Activated gamma-delta T cell (primary cell): ENCODE measurements around the gene MAGED2.
"Not testable (repeated sequence)": the region's sequence is repeated elsewhere in the genome, so short reads cannot be mapped to it uniquely, and the experiment has no call there.

ENCODE experiments used
- DNase-seq: peaks from one replicate; lab custom pipeline; 2025; lab: John Stamatoyannopoulos, UW

MAGED2 gene

GRCh38 chrX:54819201-54819600 is 11.7 kb downstream of the MAGED2 start:
- no peak for DNase-seq

- DNase-seq: no peak
Observed at GRCh38 chrX:54820737-54821136, 13.2 kb downstream of the MAGED2 start.

DNA sequence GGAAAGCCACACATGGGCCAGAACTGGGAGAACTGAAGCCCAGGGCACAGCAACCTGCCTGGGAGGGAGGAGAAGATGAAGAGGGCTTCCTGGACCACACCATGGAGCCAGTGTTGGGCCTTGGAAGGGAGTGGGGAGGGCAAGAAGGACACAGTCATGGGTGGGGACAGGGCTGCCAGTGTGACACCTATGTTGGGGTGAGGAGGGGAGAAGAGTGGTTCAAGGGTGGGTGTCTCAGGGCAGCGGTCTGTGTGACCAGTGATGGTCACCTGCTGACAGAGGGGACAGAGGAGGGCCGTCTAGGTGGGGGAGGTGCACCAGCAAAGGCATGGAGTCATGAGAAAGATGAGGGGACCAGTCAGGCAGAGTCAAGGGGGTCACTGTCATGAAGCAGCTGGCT is 13.8 kb downstream of the MAGED2 start:
- no peak for DNase-seq

GRCh38 chrX:54824195-54824594 is 16.6 kb downstream of the MAGED2 start:
- DNase-seq: no peak

GRCh38 chrX:54824722-54825121 is 17.2 kb downstream of the MAGED2 start:
- no peak for DNase-seq

- no peak for DNase-seq
Observed at GRCh38 chrX:54825716-54826438, 18.3 kb downstream of the MAGED2 start.

- DNase-seq: no peak
Observed at GRCh38 chrX:54826598-54826997, 19.1 kb downstream of the MAGED2 start.

GRCh38 chrX:54838583-54838982 is 31.0 kb downstream of the MAGED2 start:
- no peak for DNase-seq

DNA sequence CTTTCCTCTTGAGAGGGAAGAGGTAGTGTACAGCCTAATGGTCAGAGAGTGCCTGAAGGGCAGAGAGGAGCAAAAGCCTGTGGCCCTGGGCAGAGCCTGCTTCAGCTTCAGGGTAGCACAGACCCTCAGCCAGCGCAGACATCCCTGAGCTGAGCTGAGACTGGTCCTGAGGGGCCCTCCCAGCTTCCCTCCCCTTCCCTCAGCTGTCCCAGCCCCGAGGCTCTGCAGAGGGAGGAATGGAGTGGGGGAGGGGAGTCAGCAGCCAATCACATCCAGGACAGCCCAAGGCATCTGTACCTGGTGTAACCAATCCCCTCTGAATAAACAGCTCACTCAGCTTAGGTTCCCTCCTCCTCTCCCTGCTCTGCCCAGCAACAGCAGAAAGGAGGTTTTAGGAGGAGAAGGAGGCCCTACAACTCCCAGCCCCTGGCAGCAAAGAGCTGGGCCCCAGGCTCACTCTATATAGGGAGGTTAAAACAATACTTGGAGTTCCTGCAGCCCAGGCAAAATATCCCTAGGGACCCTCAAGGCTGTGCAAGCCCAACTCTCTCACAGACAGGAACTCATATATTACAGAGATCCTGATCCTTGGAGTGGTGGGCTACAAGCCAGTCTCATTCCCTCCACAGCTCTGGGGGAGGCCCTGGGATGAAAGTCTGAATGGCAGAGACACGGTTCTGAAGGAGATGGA is 33.8 kb downstream of the MAGED2 start:
- DNase-seq: not testable (repeated sequence)

DNA sequence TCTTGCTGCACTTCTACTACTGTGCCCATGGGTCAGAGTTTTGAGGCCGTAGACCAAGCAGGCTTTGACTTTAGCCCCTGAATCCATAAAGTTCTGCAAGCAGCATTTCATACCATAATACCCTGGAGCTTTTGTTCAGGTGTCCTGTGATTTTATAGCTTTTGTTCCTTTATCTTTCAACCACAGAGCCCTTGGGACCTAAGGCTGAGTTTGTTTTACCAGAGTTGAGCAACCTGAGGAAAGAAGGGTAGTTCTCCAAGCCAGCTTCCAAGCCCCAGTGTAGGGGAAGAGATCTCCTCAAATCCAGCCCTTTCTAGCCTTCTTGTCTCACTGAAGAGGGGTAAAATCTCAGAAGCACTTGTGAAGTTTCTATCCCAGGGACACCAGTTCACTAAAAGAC is 35.1 kb downstream of the MAGED2 start:
- no peak for DNase-seq

DNA sequence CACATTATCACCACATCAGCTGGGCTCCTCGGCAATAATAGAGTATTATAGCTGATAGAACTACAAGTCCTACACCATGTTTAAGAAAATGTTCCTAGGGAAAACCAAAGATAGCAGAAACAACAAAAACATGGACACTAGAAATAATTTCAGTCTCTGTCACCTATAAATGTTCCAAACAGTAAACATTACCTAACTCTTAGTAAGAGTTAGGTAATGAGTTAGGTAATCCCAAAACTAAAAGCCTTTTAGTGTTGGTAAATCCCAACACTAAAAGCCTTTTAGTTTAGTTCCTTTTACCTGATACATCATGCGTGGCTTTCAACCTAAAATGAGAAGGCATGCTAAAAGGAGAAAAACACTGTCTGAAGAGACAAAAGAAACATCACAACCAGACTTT is 35.5 kb downstream of the MAGED2 start:
- DNase-seq: no peak

DNA sequence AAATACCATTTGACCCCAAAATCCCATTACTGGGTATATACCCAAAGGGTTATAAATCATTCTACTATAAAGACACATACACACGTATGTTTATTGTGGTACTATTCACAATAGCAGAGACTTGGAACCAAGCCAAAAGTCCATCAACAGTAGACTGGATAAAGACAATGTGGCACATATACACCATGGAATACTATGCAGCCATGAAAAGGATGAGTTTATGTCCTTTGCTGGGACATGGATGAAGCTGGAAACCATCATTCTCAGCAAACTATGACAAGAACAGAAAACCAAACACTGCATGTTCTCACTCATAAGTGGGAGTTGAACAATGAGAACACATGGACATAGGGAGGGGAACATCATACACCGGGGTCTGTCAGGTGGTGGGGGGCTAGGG is 40.2 kb downstream of the MAGED2 start:
- not testable (repeated sequence) for DNase-seq

GRCh38 chrX:54865208-54865607 is 57.7 kb downstream of the MAGED2 start:
- no peak for DNase-seq
